HepG2 (cell line): ENCODE data around the gene SQSTM1. TPM values are rescaled to one million over a fixed set of nuclear protein-coding genes. Genes with fewer than 3 reads are reported as not detected.
A peak's percentile ranks its signal among the peaks of the same experiment; 100 is the strongest.

Experiments used
- EHMT2 ChIP-seq: fragments of 200-600 bp; sonication (generic); IDR thresholded peaks from 2 replicates; pipeline ENCODE4 v1.7.0; 2017; ENCODE audit warnings: antibody characterized with exemption, low read depth, low read length, borderline replicate concordance
- ETV5 ChIP-seq: IDR thresholded peaks from 2 replicates; pipeline ENCODE4 v1.6.1; 2018; ENCODE audit warnings: missing biosample characterization, missing genetic modification reagents, inconsistent platforms, borderline replicate concordance
- GABPA ChIP-seq, 2 experiments: IDR thresholded peaks; 2 replicates each; pipeline ENCODE4 v1.6.1; 2011 to 2016; ENCODE audit warnings: low read depth in 2 of 2, low read length in 1 of 2, missing biosample characterization in 1 of 2, missing genetic modification characterization in 1 of 2
- HNF4G ChIP-seq, 2 experiments: sonication (generic) in 1 of 2; formaldehyde crosslinking in 1 of 2; IDR thresholded peaks; 2 replicates each; pipeline versions ENCODE4 v1.4.0 to v1.6.1; 2011 to 2020; ENCODE audit warnings: borderline replicate concordance in 2 of 2, low read depth in 2 of 2, mild to moderate bottlenecking in 2 of 2, low read length in 1 of 2, missing genetic modification reagents in 1 of 2, moderate library complexity in 1 of 2
- JDP2 ChIP-seq: sonication (generic); formaldehyde crosslinking; IDR thresholded peaks from 2 replicates; pipeline ENCODE4 v1.8.1; 2022; ENCODE audit warnings: missing genetic modification reagents, borderline replicate concordance
- KAT7 ChIP-seq: IDR thresholded peaks from 2 replicates; pipeline ENCODE4 v1.6.1; 2018; ENCODE audit warnings: borderline replicate concordance, missing compliant biosample characterization
- MIER2 ChIP-seq: IDR thresholded peaks from 2 replicates; pipeline ENCODE4 v1.6.1; 2016; ENCODE audit warnings: missing biosample characterization, missing genetic modification reagents
- RARA ChIP-seq: IDR thresholded peaks from 2 replicates; pipeline ENCODE4 v1.6.1; 2016; ENCODE audit warnings: missing genetic modification reagents, missing compliant biosample characterization
- RCOR2 ChIP-seq: IDR thresholded peaks from 2 replicates; pipeline ENCODE4 v1.6.1; 2016; ENCODE audit warnings: missing biosample characterization, missing genetic modification reagents
- TBP ChIP-seq: sonication (generic); formaldehyde crosslinking; IDR thresholded peaks from 2 replicates; pipeline ENCODE4 v1.5.0; 2020; ENCODE audit warnings: missing genetic modification reagents
- ZBTB38 ChIP-seq: sonication (generic); formaldehyde crosslinking; IDR thresholded peaks from 2 replicates; pipeline ENCODE4 v1.5.1; 2020; ENCODE audit warnings: mild to moderate bottlenecking, missing genetic modification reagents
- ZFP37 ChIP-seq: sonication (generic); formaldehyde crosslinking; IDR thresholded peaks from 2 replicates; pipeline ENCODE4 v1.4.0; 2020; ENCODE audit warnings: missing genetic modification reagents, borderline replicate concordance
- ZNF292 ChIP-seq: sonication (generic); formaldehyde crosslinking; IDR thresholded peaks from 2 replicates; pipeline ENCODE4 v1.8.1; 2022; ENCODE audit warnings: mild to moderate bottlenecking, low read depth, missing genetic modification reagents, borderline replicate concordance
- ZNF549 ChIP-seq: sonication (generic); formaldehyde crosslinking; IDR thresholded peaks from 2 replicates; pipeline ENCODE4 v1.5.0; 2020; ENCODE audit warnings: missing genetic modification reagents
- ZNF672 ChIP-seq: sonication (generic); formaldehyde crosslinking; IDR thresholded peaks from 2 replicates; pipeline ENCODE4 v1.8.1; 2022; ENCODE audit warnings: missing genetic modification reagents
- polyA plus RNA-seq, 8 experiments: library from polyadenylated mRNA; depleted of rRNA in 3 of 8; stranded (reverse) in 7 of 8; unstranded in 1 of 8; fragments of >200 nt; fragmentation: Illumina TruSeq in 4 of 8; extraction: Trizol in 4 of 8; gene quantifications; 2 replicates each; pipeline versions ENCODE4 v1.2.1 to v1.2.3, GENCODE V29; 2011 to 2016; ENCODE audit warnings: low read depth in 4 of 8, missing spikeins in 1 of 8, mixed read lengths in 1 of 8; ENCODE audit not compliant: insufficient read depth in 1 of 8
- total RNA-seq, 5 experiments: library from RNA; depleted of rRNA; stranded (reverse); fragments of >200 nt; fragmentation: Illumina TruSeq; extraction: Trizol; gene quantifications; 2 replicates each; pipeline ENCODE4 v1.2.3, GENCODE V29; 2016; ENCODE audit warnings: low read depth in 1 of 5
- TF ChIP-seq, protein P1 (sequence below): sonication (generic); formaldehyde crosslinking; IDR thresholded peaks from 2 replicates; pipeline ENCODE4 v1.4.0; 2020; ENCODE audit warnings: missing genetic modification reagents, borderline replicate concordance
- TF ChIP-seq, protein P2 (sequence below): sonication (generic); formaldehyde crosslinking; IDR thresholded peaks from 2 replicates; pipeline ENCODE4 v1.4.0; 2020; ENCODE audit warnings: missing genetic modification reagents
- TF ChIP-seq, protein P3 (sequence below): sonication (generic); formaldehyde crosslinking; IDR thresholded peaks from 2 replicates; pipeline ENCODE4 v1.4.0; 2020; ENCODE audit warnings: missing genetic modification reagents; ENCODE audit errors: not compliant biosample characterization
- TF ChIP-seq, protein P4 (sequence below): sonication (generic); formaldehyde crosslinking; IDR thresholded peaks from 2 replicates; pipeline ENCODE4 v1.9.0; 2021; ENCODE audit warnings: missing genetic modification reagents, borderline replicate concordance

Gene SQSTM1
- total and polyA plus RNA-seq, 2 of the 13 experiments (the other 11 are each of a cell fraction or from before 2014, with no cell fraction given) = 90.9 to 160 TPM

GRCh38 chr5:179825655-179826182 is 5.0 kb downstream of the SQSTM1 start (continued):
- TF ChIP-seq GABPA (IDR thresholded peaks at IDR 0.05; ENCODE audit: low read depth, low read length) (no peak), GABPA (CRISPR knock-in tag; IDR thresholded peaks at IDR 0.05; ENCODE audit: low read depth) (no peak), ZNF549 (no peak), ZFP37 (CRISPR knock-in tag) (no peak), ZBTB38 (CRISPR knock-in tag) (peak; percentile 39; the same call in 1 of the 2 replicates), MIER2 (no peak), TBP (CRISPR knock-in tag) (no peak), EHMT2 (no peak), ZNF292 (CRISPR knock-in tag) (peak; percentile 89; the same call in 1 of the 2 replicates), RARA (CRISPR knock-in tag) (peak; percentile 31; the same call in 1 of the 2 replicates), JDP2 (CRISPR knock-in tag) (no peak), ZNF672 (no peak), KAT7 (CRISPR knock-in tag) (peak; percentile 66; the same call in 1 of the 2 replicates), ETV5 (CRISPR knock-in tag) (no peak), HNF4G (IDR thresholded peaks at IDR 0.05; ENCODE audit: borderline replicate concordance, low read depth, low read length) (peak; percentile 79; the same call in 1 of the 2 replicates), HNF4G (CRISPR knock-in tag; IDR thresholded peaks at IDR 0.05; ENCODE audit: borderline replicate concordance, low read depth) (peak; percentile 82; the same call in 1 of the 2 replicates), RCOR2 (CRISPR knock-in tag) (no peak)
- TF ChIP-seq, protein P1, sequence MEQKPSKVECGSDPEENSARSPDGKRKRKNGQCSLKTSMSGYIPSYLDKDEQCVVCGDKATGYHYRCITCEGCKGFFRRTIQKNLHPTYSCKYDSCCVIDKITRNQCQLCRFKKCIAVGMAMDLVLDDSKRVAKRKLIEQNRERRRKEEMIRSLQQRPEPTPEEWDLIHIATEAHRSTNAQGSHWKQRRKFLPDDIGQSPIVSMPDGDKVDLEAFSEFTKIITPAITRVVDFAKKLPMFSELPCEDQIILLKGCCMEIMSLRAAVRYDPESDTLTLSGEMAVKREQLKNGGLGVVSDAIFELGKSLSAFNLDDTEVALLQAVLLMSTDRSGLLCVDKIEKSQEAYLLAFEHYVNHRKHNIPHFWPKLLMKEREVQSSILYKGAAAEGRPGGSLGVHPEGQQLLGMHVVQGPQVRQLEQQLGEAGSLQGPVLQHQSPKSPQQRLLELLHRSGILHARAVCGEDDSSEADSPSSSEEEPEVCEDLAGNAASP (CRISPR knock-in tag) = peak; percentile 35; the same call in 1 of the 2 replicates
- TF ChIP-seq, protein P2, sequence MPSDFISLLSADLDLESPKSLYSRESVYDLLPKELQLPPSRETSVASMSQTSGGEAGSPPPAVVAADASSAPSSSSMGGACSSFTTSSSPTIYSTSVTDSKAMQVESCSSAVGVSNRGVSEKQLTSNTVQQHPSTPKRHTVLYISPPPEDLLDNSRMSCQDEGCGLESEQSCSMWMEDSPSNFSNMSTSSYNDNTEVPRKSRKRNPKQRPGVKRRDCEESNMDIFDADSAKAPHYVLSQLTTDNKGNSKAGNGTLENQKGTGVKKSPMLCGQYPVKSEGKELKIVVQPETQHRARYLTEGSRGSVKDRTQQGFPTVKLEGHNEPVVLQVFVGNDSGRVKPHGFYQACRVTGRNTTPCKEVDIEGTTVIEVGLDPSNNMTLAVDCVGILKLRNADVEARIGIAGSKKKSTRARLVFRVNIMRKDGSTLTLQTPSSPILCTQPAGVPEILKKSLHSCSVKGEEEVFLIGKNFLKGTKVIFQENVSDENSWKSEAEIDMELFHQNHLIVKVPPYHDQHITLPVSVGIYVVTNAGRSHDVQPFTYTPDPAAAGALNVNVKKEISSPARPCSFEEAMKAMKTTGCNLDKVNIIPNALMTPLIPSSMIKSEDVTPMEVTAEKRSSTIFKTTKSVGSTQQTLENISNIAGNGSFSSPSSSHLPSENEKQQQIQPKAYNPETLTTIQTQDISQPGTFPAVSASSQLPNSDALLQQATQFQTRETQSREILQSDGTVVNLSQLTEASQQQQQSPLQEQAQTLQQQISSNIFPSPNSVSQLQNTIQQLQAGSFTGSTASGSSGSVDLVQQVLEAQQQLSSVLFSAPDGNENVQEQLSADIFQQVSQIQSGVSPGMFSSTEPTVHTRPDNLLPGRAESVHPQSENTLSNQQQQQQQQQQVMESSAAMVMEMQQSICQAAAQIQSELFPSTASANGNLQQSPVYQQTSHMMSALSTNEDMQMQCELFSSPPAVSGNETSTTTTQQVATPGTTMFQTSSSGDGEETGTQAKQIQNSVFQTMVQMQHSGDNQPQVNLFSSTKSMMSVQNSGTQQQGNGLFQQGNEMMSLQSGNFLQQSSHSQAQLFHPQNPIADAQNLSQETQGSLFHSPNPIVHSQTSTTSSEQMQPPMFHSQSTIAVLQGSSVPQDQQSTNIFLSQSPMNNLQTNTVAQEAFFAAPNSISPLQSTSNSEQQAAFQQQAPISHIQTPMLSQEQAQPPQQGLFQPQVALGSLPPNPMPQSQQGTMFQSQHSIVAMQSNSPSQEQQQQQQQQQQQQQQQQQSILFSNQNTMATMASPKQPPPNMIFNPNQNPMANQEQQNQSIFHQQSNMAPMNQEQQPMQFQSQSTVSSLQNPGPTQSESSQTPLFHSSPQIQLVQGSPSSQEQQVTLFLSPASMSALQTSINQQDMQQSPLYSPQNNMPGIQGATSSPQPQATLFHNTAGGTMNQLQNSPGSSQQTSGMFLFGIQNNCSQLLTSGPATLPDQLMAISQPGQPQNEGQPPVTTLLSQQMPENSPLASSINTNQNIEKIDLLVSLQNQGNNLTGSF (CRISPR knock-in tag) = 0 out of 2 replicates have a peak, but pooled peaks have one; percentile 65
- TF ChIP-seq, protein P3, sequence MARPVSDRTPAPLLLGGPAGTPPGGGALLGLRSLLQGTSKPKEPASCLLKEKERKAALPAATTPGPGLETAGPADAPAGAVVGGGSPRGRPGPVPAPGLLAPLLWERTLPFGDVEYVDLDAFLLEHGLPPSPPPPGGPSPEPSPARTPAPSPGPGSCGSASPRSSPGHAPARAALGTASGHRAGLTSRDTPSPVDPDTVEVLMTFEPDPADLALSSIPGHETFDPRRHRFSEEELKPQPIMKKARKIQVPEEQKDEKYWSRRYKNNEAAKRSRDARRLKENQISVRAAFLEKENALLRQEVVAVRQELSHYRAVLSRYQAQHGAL (CRISPR knock-in tag) = no peak
- TF ChIP-seq, protein P4, sequence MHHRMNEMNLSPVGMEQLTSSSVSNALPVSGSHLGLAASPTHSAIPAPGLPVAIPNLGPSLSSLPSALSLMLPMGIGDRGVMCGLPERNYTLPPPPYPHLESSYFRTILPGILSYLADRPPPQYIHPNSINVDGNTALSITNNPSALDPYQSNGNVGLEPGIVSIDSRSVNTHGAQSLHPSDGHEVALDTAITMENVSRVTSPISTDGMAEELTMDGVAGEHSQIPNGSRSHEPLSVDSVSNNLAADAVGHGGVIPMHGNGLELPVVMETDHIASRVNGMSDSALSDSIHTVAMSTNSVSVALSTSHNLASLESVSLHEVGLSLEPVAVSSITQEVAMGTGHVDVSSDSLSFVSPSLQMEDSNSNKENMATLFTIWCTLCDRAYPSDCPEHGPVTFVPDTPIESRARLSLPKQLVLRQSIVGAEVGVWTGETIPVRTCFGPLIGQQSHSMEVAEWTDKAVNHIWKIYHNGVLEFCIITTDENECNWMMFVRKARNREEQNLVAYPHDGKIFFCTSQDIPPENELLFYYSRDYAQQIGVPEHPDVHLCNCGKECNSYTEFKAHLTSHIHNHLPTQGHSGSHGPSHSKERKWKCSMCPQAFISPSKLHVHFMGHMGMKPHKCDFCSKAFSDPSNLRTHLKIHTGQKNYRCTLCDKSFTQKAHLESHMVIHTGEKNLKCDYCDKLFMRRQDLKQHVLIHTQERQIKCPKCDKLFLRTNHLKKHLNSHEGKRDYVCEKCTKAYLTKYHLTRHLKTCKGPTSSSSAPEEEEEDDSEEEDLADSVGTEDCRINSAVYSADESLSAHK (CRISPR knock-in tag) = no peak
